Skeletal muscle tissue (tissue), 4 donors: ENCODE data around the gene SNX5. TPM values are rescaled to one million over a fixed set of nuclear protein-coding genes. Genes with fewer than 3 reads are reported as not detected.

ENCODE experiments used
- H3K27ac ChIP-seq: one replicate; pipeline ENCODE4 v1.7.0; 2013; ENCODE audit warnings: mild to moderate bottlenecking, low read depth, low read length, inconsistent platforms
- H3K27me3 ChIP-seq, 3 donors: one replicate each; pipeline ENCODE4 v1.7.0; 2013; ENCODE audit warnings: low read length in 3 of 3; ENCODE audit not compliant: control insufficient read depth in 3 of 3, insufficient read depth in 3 of 3
- H3K36me3 ChIP-seq, 3 donors: one replicate each; pipeline ENCODE4 v1.7.0; 2013; ENCODE audit warnings: low read length in 3 of 3; ENCODE audit not compliant: control insufficient read depth in 3 of 3, insufficient read depth in 3 of 3
- H3K4me1 ChIP-seq, 3 donors: one replicate each; pipeline ENCODE4 v1.7.0; 2013; ENCODE audit warnings: low read length in 3 of 3, mild to moderate bottlenecking in 3 of 3; ENCODE audit not compliant: control insufficient read depth in 3 of 3, insufficient read depth in 3 of 3
- H3K4me3 ChIP-seq, 3 donors: one replicate each; pipeline ENCODE4 v1.7.0; 2013; ENCODE audit warnings: low read length in 3 of 3
- H3K9ac ChIP-seq, 3 donors: one replicate each; pipeline ENCODE4 v1.7.0; 2013; ENCODE audit warnings: low read length in 3 of 3, mild to moderate bottlenecking in 3 of 3, moderate library complexity in 2 of 3, low read depth in 1 of 3
- H3K9me3 ChIP-seq, 3 donors: one replicate each; pipeline ENCODE4 v1.7.0; 2013; ENCODE audit warnings: low read length in 3 of 3; ENCODE audit not compliant: control insufficient read depth in 3 of 3
- total RNA-seq: library from RNA; depleted of rRNA; stranded (reverse); fragments of >200 nt; gene quantifications from one replicate; pipeline ENCODE4 v1.2.3, GENCODE V29; 2014
- donor health status: Osteomylitis.

Gene SNX5
- total RNA-seq, 1 donor from 2014 or later = 95.0 TPM

- Histone ChIP-seq H3K9me3 (no peaks in the 10 kb centered on the region), H3K27ac (no peak overlapping the region), H3K36me3 (no peaks in the 10 kb centered on the region), H3K9ac (no peak overlapping the region), H3K4me1 (peaks cover 5 to 8% (median 7%) of the 10 kb centered on the region in 3 donors), H3K27me3 (no peaks in the 10 kb centered on the region), H3K4me3 (no peak overlapping the region)
Measured at GRCh38 chr20:17905544-17905943, 63.0 kb downstream of the SNX5 start.

DNA sequence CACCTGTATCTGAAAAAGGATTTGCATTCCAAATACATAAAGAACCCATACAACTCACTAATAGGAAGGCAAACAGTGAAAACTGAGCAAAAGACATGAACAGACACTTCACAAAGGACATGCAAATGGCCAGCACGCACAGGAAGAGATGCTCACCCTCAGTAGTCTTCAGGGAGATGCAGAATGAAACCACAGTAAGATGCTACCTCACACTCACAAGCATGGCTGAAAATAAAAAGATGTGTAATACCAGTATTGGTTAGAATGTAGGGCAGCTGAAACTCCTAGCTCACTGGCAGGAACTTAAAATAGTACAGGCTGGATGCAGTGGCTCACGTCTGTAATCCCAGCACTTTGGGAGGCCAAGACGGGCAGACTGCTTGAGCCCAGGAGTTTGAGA, 64.6 kb downstream of the SNX5 start:
- no peaks in the 10 kb centered on the region for H3K9me3 ChIP-seq
- no peak overlapping the region for H3K4me3 ChIP-seq
- no peak overlapping the region for H3K27ac ChIP-seq

DNA sequence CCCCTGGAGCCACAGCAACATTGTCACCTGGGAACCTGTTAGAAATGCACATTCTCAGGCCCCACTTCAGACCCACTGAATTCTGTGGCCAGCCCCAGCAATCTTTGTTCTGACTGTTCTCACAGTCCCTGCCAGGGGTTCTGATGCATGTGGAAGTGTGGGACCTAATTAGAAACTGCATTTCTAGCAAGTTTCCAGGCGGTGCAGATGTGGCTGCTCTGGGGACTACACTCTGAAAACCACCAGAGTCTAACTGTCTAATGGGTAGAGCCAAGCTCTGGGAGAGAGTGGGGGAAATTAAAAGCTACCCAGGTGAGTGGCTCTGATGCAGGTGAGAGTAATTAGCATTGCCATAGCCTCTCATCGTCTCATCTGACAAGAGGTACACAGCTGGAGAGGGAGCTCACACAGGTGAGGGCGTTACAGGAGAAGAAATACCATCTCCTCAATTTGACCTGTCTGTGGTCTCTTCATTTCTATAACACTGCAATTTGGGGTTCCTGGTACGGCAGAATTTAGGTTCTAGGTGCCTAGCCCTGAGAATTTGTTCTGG, 66.0 kb downstream of the SNX5 start:
- Histone ChIP-seq H3K9me3 (no peaks in the 10 kb centered on the region), H3K27ac (no peak overlapping the region)

More for the DNA sequence above, 64.6 kb downstream of the SNX5 start:
- H3K36me3 ChIP-seq = no peaks in the 10 kb centered on the region
- H3K27me3 ChIP-seq = no peaks in the 10 kb centered on the region
- H3K4me1 ChIP-seq = no peaks in the 10 kb centered on the region
- H3K9ac ChIP-seq = no peak overlapping the region

GRCh38 chr20:17901971-17902370, 66.6 kb downstream of the SNX5 start:
- H3K27me3 ChIP-seq = no peaks in the 10 kb centered on the region
- no peak overlapping the region for H3K4me3 ChIP-seq
- H3K4me1 ChIP-seq = peaks cover under 1 to 2% (median 2%) of the 10 kb centered on the region in 3 donors
- H3K9ac ChIP-seq = no peak overlapping the region
- H3K27ac ChIP-seq = no peak overlapping the region
- H3K36me3 ChIP-seq = no peaks in the 10 kb centered on the region
- H3K9me3 ChIP-seq = no peaks in the 10 kb centered on the region

More for the DNA sequence above, 66.0 kb downstream of the SNX5 start:
- no peaks in the 10 kb centered on the region for H3K4me1 ChIP-seq
- no peaks in the 10 kb centered on the region for H3K36me3 ChIP-seq
- no peak overlapping the region for H3K9ac ChIP-seq
- H3K4me3 ChIP-seq = no peak overlapping the region
- H3K27me3 ChIP-seq = no peaks in the 10 kb centered on the region

DNA sequence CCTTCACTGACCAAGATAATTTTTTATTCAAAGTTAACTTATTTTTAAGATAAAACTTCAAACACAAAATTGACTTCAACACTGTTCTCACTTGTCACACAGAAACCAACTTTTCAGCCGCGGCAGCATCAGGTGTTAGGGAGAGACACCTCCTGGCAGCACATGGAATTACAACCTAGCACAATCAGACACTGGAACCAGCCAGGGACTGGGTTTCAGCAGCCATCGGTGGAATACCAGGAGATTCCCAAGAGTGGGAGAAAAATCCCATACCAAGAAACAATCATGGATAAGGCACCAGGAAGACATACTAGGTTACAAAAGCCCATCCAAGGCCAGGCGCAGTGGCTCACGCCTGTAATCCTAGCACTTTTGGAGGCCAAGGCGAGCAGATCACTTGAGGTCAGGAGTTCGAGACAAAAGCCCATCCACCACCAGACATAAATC, 70.0 kb downstream of the SNX5 start:
- no peaks in the 10 kb centered on the region for H3K9me3 ChIP-seq
- H3K36me3 ChIP-seq = no peaks in the 10 kb centered on the region
- no peak overlapping the region for H3K9ac ChIP-seq
- peaks cover 20 to 28% (median 23%) of the 10 kb centered on the region in 3 donors for H3K4me1 ChIP-seq
- no peaks in the 10 kb centered on the region for H3K27me3 ChIP-seq
- H3K4me3 ChIP-seq = no peak overlapping the region
- H3K27ac ChIP-seq = no peak overlapping the region

GRCh38 chr20:17897566-17898307, 70.9 kb downstream of the SNX5 start:
- peaks cover 20 to 28% (median 25%) of the 10 kb centered on the region in 3 donors for H3K4me1 ChIP-seq
- no peaks in the 10 kb centered on the region for H3K27me3 ChIP-seq
- no peaks in the 10 kb centered on the region for H3K36me3 ChIP-seq
- H3K27ac ChIP-seq = no peak overlapping the region
- H3K4me3 ChIP-seq = no peak overlapping the region
- H3K9ac ChIP-seq = no peak overlapping the region
- no peaks in the 10 kb centered on the region for H3K9me3 ChIP-seq

- H3K36me3 ChIP-seq = no peaks in the 10 kb centered on the region
- no peaks in the 10 kb centered on the region for H3K27me3 ChIP-seq
- H3K4me3 ChIP-seq = no peak overlapping the region
- H3K9me3 ChIP-seq = no peaks in the 10 kb centered on the region
- H3K27ac ChIP-seq = peak overlapping the region; percentile 60
- H3K9ac ChIP-seq = no peak overlapping the region
- peaks cover 20 to 32% (median 28%) of the 10 kb centered on the region in 3 donors for H3K4me1 ChIP-seq
Measured at GRCh38 chr20:17896771-17897369, 71.7 kb downstream of the SNX5 start.

GRCh38 chr20:17896193-17896723, 72.3 kb downstream of the SNX5 start:
- Histone ChIP-seq H3K9ac (peak overlapping the region in 2 of 3 donors; percentile 35 to 62), H3K36me3 (no peaks in the 10 kb centered on the region), H3K4me3 (peak overlapping the region; percentile 1 to 59 (median 25)), H3K4me1 (peaks cover 20 to 32% (median 28%) of the 10 kb centered on the region in 3 donors), H3K27ac (peak overlapping the region; percentile 60), H3K27me3 (no peaks in the 10 kb centered on the region), H3K9me3 (no peaks in the 10 kb centered on the region)

DNA sequence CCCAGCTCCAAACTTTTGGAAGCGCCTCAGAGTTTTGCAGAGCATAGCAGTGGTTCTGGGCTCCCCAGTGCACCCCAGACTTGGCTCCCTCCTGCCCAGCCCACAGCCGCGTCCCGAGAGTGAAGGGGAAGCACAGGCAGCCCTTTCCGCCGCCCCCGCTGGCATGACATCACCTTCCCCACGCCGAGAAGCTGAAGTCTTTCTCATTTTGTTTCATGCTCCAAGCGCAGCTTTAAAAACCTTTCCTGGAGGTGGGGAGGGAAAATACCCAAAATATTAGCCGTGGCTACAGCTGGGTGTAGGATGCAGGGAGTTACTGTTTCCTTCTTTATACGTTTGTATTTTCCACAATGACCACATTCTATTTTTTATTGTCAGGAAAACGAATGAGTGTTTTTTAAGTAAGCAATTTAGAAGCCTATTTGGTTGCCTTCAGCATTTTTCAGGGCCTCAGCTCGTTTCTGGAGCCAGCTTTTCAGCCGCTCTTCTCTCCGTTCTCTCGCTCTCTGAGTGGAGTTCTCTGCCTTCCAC, 72.9 kb downstream of the SNX5 start:
- peaks cover 20 to 32% (median 28%) of the 10 kb centered on the region in 3 donors for H3K4me1 ChIP-seq
- no peaks in the 10 kb centered on the region for H3K9me3 ChIP-seq
- H3K4me3 ChIP-seq = peak overlapping the region; percentile 1 to 59 (median 25)
- H3K36me3 ChIP-seq = no peaks in the 10 kb centered on the region
- H3K27me3 ChIP-seq = no peaks in the 10 kb centered on the region
- peak overlapping the region in 2 of 3 donors; percentile 35 to 62 for H3K9ac ChIP-seq
- peak overlapping the region; percentile 60 for H3K27ac ChIP-seq
